ENCODE results near the gene CRYBA1. TPM values are rescaled to one million over a fixed set of nuclear protein-coding genes. Genes with fewer than 3 reads are reported as not detected.

Gene CRYBA1
- total RNA-seq, 2 experiments from 2014 or later: not detected

DNA sequence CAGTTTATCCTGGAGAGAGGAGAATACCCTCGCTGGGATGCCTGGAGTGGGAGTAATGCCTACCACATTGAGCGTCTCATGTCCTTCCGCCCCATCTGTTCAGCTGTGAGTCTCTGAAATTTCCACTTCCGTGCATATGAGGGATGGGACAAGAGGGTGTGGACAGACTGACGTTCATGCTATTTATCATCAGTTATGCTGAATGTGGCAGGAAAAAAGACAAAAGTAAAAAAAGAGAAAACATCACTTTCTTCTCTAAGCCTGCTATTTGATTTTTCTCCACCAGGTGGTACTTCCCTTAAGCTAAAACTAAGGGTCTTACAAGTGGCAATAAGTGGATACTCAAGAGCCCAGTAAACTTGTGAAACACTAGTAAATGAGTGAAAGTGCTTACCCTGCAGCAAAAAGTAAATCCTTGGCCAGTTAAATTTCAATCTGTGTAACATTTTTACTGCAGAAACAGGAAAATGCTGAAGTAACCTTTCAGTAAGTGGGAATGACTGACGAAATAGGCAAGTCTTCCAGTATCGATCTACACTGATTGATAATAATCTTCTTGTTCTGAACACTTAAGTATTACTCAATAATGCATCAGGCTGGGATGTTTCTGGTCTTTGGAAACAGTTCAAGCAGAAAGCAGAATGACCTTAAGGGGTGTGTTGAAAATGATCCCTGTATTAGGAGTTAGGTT lies 5.6 kb downstream of the CRYBA1 start:
- Histone ChIP-seq H3K4me1 (ENCODE audit: insufficient read depth, low read length) (no peaks in the 10 kb centered on the region), H3K4me3 (ENCODE audit: low read length) (no peak overlapping the region), H3K27ac (ENCODE audit: low read depth in 1 of 2, low read length in 2 of 2) (no peak overlapping the region), H3K36me3 (ENCODE audit: insufficient read depth, low read length) (peaks cover 9% of the 10 kb centered on the region), H3K9me3 (ENCODE audit: control insufficient read depth in 1 of 2, insufficient read depth in 1 of 2, low read length in 2 of 2) (no peaks in the 10 kb centered on the region), H3K27me3 (ENCODE audit: control insufficient read depth in 1 of 2, insufficient read depth in 2 of 2, low read length in 2 of 2) (no peaks in the 10 kb centered on the region)
- Mint-ChIP-seq H3K27ac (no peak overlapping the region), H3K9me3 (no peaks in the 10 kb centered on the region), H3K36me3 (ENCODE audit: low read depth) (peaks cover 12% of the 10 kb centered on the region), H3K27me3 (no peaks in the 10 kb centered on the region), H3K4me3 (no peak overlapping the region), H3K4me1 (ENCODE audit: low read depth) (peaks cover 6% of the 10 kb centered on the region)
- intact Hi-C loops (cut with DNase I, micrococcal nuclease): loop anchor here (2.0 kb wide), 1 partner anchor 39 kb away; no protein-coding TSS in a partner anchor
- DNase-seq (peak in 2 of 14 experiments; percentile 40 to 42), ATAC-seq (ENCODE audit: poor library complexity) (no peak)
- POLR2A ChIA-PET: interaction anchor here (0.8 kb wide), 1 partner anchor 40 kb away, joined by 3 read pairs; no protein-coding TSS in a partner anchor
- CTCF ChIA-PET: interaction anchor here (1.0 to 2.5 kb wide), 4 partner anchors 13 to 117 kb away, joined by 3 to 8 read pairs (median 6); no protein-coding TSS in a partner anchor
- TF ChIP-seq, protein P1, sequence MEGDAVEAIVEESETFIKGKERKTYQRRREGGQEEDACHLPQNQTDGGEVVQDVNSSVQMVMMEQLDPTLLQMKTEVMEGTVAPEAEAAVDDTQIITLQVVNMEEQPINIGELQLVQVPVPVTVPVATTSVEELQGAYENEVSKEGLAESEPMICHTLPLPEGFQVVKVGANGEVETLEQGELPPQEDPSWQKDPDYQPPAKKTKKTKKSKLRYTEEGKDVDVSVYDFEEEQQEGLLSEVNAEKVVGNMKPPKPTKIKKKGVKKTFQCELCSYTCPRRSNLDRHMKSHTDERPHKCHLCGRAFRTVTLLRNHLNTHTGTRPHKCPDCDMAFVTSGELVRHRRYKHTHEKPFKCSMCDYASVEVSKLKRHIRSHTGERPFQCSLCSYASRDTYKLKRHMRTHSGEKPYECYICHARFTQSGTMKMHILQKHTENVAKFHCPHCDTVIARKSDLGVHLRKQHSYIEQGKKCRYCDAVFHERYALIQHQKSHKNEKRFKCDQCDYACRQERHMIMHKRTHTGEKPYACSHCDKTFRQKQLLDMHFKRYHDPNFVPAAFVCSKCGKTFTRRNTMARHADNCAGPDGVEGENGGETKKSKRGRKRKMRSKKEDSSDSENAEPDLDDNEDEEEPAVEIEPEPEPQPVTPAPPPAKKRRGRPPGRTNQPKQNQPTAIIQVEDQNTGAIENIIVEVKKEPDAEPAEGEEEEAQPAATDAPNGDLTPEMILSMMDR (IDR thresholded peaks at IDR 0.05): peak; percentile 54

DNA sequence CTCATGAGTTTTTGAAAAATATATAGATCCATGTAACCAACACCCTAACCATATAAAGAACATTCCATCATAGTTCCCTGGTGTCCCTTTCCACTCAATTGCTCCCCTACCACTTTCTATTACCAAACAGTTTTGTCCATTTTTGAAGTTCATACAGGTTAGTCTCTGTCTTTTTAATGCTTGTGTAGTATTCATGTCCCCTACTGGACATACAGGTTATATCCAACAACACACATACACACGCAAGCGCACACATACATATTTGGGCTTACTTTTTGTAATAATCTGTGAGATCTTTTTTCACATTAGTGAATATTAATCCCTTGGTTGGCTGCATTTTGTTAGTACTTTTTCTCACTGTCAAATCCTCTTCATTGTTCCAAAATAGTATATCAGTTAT lies 6.4 kb downstream of the CRYBA1 start:
- H3K27ac Mint-ChIP-seq: no peak overlapping the region
- no peaks in the 10 kb centered on the region for H3K27me3 Mint-ChIP-seq
- peaks cover 20% of the 10 kb centered on the region for H3K36me3 Mint-ChIP-seq (ENCODE audit: low read depth)
- TF ChIP-seq, protein P1 (IDR thresholded peaks at IDR 0.05): no peak
- ATAC-seq (ENCODE audit: poor library complexity) (no peak), DNase-seq (no peak)
- H3K9me3 Mint-ChIP-seq: no peaks in the 10 kb centered on the region
- Histone ChIP-seq H3K9me3 (ENCODE audit: control insufficient read depth in 1 of 2, insufficient read depth in 1 of 2, low read length in 2 of 2) (no peaks in the 10 kb centered on the region), H3K36me3 (ENCODE audit: insufficient read depth, low read length) (peaks cover 14% of the 10 kb centered on the region), H3K27me3 (ENCODE audit: control insufficient read depth in 1 of 2, insufficient read depth in 2 of 2, low read length in 2 of 2) (no peaks in the 10 kb centered on the region), H3K27ac (ENCODE audit: low read depth in 1 of 2, low read length in 2 of 2) (no peak overlapping the region), H3K4me1 (ENCODE audit: insufficient read depth, low read length) (no peaks in the 10 kb centered on the region), H3K4me3 (ENCODE audit: low read length) (no peak overlapping the region)
- POLR2A ChIA-PET: no interaction called here
- H3K4me3 Mint-ChIP-seq: no peak overlapping the region
- intact Hi-C loops (cut with DNase I, micrococcal nuclease): loop anchor here (2.0 kb wide), 1 partner anchor 38 kb away; no protein-coding TSS in a partner anchor
- peaks cover 13% of the 10 kb centered on the region for H3K4me1 Mint-ChIP-seq (ENCODE audit: low read depth)
- CTCF ChIA-PET: no interaction called here

DNA sequence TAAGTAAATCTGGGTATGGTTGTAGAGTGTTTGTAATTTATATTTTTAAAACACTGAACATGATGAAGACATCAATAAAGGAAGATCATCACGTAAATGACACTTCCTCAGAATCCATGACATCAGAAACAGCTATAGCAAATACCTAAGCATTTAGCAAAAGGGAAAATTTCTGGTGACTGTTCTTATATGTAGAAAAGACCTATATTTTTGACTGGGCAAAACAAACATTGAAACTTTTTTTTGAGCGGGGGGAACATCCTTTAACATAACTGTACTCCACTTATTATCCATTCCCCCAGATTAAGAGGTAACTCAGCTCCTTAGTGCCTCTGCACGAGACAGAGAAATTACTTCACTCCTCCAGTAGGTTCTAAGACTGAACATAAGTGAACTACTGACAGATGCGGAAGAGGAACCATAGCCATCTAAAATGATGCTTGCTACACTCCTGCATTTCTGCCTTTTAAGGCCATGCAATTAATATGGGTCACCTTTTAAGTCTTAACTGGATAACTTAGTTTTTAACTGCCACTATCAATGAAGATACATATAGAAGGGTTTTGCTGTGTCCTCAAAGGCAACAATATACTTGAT lies 9.4 kb downstream of the CRYBA1 start:
- TF ChIP-seq, protein P1 (IDR thresholded peaks at IDR 0.05): no peak
- no peak overlapping the region for H3K4me3 Mint-ChIP-seq
- H3K27me3 ChIP-seq (ENCODE audit: control insufficient read depth in 1 of 2, insufficient read depth in 2 of 2, low read length in 2 of 2): no peaks in the 10 kb centered on the region
- peaks cover 35% of the 10 kb centered on the region for H3K36me3 ChIP-seq (ENCODE audit: insufficient read depth, low read length)
- no peaks in the 10 kb centered on the region for H3K4me1 ChIP-seq (ENCODE audit: insufficient read depth, low read length)
- no peak for ATAC-seq (ENCODE audit: poor library complexity)
- ChIA-PET CTCF (interaction anchor here (1.4 to 1.7 kb wide), 4 partner anchors 10 to 107 kb away, joined by 3 to 5 read pairs (median 4); no protein-coding TSS in a partner anchor), POLR2A (interaction anchor here (0.8 to 2.1 kb wide), 3 partner anchors 30 to 61 kb away, joined by 3 to 6 read pairs (median 3); partner anchors contain the start of gene NUFIP2)
- no peaks in the 10 kb centered on the region for H3K9me3 Mint-ChIP-seq
- no peak overlapping the region for H3K4me3 ChIP-seq (ENCODE audit: low read length)
- peaks cover 39% of the 10 kb centered on the region for H3K4me1 Mint-ChIP-seq (ENCODE audit: low read depth)
- peak overlapping the region; percentile 73 for H3K27ac Mint-ChIP-seq
- no peaks in the 10 kb centered on the region for H3K9me3 ChIP-seq (ENCODE audit: control insufficient read depth in 1 of 2, insufficient read depth in 1 of 2, low read length in 2 of 2)
- peaks cover 50% of the 10 kb centered on the region for H3K36me3 Mint-ChIP-seq (ENCODE audit: low read depth)
- DNase-seq: no peak
- peak overlapping the region in 1 of 2 donors; percentile 6 for H3K27ac ChIP-seq (ENCODE audit: low read depth in 1 of 2, low read length in 2 of 2)
- no peaks in the 10 kb centered on the region for H3K27me3 Mint-ChIP-seq
- intact Hi-C loops (cut with DNase I, micrococcal nuclease): no loop called here
